ENCODE results near the gene CFHR5. TPM values are rescaled to one million over a fixed set of nuclear protein-coding genes. Genes with fewer than 3 reads are reported as not detected.
"Not testable (repeated sequence)": the region's sequence is repeated elsewhere in the genome, so short reads cannot be mapped to it uniquely, and the experiment has no call there.

The CFHR5 gene
- not detected for total RNA-seq

DNA sequence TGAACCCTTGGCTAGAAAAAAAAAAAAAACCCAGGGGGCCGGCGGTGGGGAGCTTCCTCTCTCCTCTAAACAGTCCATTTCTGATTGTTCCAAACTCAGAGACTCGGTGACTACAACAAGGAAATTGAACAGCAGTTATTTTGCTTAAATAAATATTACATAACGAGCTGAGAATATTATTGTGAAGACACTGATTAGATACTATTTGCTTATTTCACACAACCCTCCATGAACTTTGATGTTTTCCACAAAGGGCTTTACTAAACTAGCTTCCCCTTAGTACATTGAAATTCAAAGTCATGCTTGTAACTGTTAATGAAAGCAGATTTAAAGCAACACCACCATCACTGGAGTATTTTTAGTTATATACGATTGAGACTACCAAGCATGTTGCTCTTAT, at the start of gene CFHR5:
CFHR5 (plus strand) TSS at position 279 of the 400 bp plus-strand sequence; CDS start at position 388, 109 bp downstream.
- no peak for FAIRE-seq
- DNase-seq (ENCODE audit: low spot score in 2 of 2) = no peak

DNA sequence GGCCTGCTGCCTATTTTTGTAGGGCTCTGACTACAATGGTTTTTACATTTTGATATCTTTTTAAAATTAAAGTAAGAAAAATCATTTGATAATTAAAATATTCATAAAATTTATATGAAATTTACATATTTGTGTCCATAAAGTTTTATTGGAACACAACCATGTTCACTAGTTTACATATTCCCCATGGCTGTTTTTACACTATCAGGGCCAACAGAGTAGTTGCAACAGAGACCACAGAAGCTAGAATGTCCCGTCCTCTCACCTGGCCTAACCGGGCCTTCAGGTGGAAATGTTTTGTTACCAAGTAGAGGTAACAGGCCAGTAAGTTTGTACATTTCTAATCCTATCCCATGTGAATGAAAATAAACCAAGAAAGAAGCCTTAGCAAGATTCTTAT, 44.5 kb upstream of the CFHR5 start:
- DNase-seq (ENCODE audit: low spot score in 2 of 2); FAIRE-seq: not testable (repeated sequence)

DNA sequence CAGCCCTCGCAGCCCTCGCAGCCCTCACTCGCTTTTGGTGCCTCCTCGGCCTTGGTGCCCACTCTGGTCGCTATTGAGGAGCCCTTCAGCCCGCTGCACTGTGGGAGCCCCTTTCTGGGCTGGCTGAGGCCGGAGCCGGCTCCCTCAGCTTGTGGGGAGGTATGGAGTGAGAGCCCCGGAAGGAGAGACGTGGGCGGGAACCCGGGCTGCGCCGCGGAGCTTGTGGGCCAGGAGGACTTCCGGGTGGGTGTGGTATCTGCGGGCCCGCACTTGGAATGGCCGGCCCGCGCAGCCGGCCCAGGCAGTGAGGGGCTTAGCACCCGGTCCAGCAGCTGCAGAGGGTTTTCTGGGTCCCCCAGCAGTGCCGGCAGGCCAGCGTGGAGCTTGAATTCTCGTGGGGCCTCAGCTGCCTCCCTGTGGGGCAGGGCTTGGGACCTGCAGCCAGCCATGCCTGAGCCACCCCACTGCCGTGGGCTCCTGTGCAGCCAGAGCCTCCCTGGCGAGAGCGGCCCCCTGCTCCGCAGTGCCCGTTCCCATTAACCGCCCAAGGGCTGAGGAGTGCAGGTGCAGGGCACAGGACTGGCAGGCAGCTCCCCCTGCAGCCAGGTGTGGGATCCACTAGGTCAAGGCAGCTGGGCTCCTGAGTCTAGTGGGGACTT, 43.7 kb upstream of the CFHR5 start:
- no peak for FAIRE-seq
- no peak for DNase-seq (ENCODE audit: low spot score in 2 of 2)

DNA sequence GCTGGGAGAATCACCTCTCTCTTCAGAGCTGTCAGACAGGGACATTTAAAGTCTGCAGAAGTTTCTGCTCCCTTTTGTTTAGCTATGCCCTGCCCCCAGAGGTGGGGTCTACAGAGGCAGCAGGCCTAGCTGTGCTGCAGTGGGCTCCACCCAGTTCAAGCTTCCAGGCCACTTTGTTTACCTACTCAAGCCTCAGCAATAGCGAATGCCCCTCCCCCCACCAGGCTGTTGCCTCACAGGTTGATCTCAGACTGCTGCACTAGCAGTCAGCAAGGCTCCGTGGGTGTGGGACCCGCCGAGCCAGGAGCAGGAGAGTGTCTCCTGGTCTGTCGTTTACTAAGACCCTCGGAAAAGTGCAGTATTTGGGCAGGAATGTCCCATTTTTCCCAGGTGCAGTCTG, 35.9 kb upstream of the CFHR5 start:
- not testable (repeated sequence) for DNase-seq (ENCODE audit: low spot score in 2 of 2); FAIRE-seq

DNA sequence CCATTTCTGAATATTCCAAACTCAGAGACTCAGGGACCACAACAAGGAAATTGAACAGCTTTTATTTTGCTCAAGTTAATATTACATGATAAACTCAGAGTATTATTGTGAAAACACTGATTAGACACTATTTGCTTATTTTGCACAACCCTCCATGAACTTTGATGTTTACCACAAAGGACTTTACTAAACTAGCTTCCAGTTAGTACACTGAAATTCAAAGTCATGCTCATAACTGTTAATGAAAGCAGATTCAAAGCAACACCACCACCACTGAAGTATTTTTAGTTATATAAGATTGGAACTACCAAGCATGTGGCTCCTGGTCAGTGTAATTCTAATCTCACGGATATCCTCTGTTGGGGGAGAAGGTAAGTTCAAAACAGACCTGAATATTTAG, 33.8 kb upstream of the CFHR5 start, which contains the start of gene CFHR2:
CFHR2 (plus strand) TSS at position 171 of the 400 bp plus-strand sequence; CDS start at position 314, 143 bp downstream.
- not testable (repeated sequence) for FAIRE-seq; DNase-seq (ENCODE audit: low spot score in 2 of 2)

DNA sequence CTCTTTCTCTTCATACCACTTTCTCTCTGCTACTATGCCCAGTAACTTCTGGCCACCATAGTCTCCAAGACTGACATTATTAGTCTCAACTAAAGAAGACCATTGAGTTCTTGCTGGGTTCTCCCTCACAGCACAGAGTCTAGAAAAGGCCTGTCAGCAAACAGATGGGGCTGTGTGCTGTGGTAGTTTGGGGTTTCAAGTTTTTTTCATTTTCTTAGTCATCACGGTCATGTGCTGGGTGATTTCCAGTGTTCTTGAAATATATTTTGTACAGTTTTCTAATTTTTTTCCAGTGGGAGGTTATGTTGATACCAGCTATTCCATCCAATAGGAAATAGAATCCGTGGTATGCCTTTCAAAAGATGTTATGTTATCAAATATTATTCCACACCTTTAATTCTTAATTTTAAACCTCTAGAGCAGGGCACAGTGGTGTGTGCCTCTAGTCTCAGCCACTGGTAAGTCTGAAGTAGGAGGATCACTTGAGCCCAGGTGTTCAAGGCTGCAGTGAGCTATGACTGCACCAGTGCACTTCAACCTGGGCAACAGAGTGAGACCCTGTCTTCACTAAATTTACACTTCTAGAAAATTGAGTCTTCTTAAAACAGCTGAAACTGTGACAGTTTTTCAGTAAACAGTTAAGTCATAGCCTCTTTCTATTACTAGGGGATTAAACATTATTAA, 25.5 kb upstream of the CFHR5 start:
- FAIRE-seq = no peak

DNA sequence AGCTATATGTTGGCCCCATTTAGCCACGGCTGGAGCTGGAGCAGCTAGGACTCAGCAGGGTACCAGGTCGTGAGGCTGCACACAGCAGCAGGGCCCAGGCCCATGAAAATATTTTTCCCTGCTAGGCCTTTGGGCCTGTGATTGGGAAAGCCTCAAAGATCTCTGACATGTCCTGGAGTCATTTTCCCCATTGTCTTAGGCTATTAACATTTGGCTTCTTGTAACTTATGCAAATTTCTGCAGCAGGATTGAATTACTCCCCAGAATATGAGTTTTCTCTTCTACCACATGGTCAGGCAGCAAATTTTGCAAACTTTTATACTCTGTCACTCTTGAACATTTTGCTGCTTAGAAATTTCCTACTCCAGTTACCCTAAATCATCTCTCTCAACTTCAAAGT, 22.6 kb upstream of the CFHR5 start:
- no peak for DNase-seq (ENCODE audit: low spot score in 2 of 2)

More for the DNA sequence above, 25.5 kb upstream of the CFHR5 start:
- no peak for DNase-seq (ENCODE audit: low spot score in 2 of 2)

DNA sequence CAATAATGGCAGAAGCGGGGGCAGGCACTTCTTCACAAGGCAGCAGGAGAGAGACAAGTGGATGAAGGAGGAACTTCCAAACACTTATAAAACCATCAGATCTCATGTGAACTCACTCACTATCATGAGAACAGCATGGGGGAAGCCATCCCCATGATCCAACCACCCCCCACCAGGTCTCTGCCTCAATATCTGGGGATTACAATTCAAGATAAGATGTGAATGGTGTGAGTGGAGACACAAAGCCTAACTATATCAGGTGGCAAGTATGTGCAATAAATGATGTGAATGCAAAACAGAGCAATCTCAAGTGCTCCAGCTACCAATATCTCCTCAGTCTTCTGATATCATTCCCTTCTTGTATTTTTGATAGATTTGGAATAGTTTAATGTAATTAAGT, 21.4 kb upstream of the CFHR5 start:
- FAIRE-seq (no peak), DNase-seq (ENCODE audit: low spot score in 2 of 2) (no peak)

More for the DNA sequence above, 22.6 kb upstream of the CFHR5 start:
- no peak for FAIRE-seq

DNA sequence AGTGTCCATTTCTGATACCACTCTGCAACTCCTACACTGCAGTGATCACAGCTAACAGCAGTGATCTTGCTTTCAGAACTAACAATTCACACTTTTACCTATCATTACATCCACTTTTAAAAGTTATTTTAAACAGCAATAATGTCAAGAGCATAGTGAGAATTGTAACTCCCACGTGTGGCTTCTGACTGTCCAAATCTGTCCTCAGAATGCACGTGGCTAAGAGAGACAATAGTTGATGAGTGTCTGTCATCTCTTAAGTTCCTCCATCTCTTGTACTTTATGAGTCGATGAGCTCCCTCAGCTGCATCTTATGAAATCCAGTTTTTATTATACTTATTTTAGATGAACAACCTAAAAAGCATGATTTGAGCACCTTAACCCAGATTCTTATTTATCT, 16.5 kb upstream of the CFHR5 start:
- no peak for DNase-seq (ENCODE audit: low spot score in 2 of 2)
- no peak for FAIRE-seq

DNA sequence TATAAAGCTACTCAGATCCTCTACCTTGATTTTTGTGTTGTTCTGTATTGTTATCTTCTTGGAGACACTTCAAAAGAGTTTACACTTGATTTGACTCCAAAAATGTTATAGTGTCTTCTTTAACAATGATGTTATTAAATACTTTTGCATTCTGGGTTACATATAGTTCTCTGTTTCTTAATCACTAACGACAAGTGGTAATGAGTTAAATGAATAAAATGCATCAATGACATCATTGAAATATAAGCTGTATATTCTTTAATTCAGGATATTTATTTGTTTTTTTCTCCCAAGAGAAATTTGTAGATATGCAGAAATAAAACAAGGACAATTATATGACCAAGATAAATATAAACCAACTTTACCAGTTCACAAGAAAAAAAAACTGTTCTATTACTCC, 7.2 kb upstream of the CFHR5 start:
- FAIRE-seq (no peak), DNase-seq (ENCODE audit: low spot score in 2 of 2) (no peak)

DNA sequence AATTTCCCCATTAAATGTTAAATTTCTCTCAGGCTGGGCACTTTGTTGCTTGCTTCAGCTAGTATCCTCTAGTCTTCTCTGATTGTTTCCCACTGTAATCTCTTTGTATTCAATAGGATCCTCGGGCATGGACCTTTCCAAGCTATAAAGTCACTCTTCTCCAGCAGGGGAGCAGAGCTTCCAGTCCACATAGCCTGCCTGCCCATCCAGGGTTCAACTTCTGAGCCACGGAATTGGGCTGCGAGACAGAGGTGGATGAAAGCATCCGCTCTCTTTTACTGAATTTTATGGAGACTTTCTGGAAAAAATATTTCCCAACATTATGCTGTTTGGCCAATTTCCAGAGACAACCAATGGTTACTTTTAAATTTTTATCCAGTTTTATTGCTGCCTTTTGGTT, 1.1 kb upstream of the CFHR5 start:
- DNase-seq (ENCODE audit: low spot score in 2 of 2) = no peak
- no peak for FAIRE-seq

DNA sequence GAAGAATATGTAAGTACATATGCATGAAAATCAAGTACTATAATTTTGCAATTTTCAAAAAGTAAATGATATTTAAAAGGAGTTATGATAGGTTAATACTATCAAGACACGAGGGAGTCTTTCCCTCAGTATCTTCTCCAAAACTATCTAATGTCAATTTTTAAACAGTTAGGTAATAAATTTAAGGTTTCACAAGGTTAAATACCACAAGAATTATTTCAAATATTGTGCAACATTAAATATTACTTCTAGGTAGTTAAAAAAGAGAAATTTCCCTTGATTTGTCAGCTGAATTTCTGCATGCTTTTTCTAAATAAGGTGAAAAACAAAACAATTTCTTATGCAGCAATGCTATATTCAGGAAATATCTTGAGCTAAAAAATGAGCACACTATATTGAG, 3.5 kb downstream of the CFHR5 start:
- FAIRE-seq = no peak

DNA sequence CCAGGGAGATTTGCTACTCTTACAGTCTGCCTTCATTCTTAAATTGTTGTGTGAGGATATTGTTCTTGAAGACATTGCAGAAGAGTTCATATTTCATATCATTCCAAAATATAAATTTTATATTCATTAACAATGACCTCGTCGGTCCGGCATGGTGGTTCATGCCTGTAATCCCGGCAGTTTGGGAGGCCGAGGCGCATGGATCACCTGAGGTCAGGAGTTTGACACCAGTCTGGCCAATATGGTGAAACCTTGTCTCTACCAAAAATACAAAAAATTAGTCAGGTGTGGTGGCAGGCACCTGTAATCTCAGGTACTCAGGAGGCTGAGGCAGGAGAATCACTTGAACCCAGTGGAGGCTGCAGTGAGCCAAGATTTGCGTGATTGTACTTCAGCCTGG, 4.9 kb downstream of the CFHR5 start:
- not testable (repeated sequence) for FAIRE-seq

More for the DNA sequence above, 3.5 kb downstream of the CFHR5 start:
- no peak for DNase-seq (ENCODE audit: low spot score in 2 of 2)

DNA sequence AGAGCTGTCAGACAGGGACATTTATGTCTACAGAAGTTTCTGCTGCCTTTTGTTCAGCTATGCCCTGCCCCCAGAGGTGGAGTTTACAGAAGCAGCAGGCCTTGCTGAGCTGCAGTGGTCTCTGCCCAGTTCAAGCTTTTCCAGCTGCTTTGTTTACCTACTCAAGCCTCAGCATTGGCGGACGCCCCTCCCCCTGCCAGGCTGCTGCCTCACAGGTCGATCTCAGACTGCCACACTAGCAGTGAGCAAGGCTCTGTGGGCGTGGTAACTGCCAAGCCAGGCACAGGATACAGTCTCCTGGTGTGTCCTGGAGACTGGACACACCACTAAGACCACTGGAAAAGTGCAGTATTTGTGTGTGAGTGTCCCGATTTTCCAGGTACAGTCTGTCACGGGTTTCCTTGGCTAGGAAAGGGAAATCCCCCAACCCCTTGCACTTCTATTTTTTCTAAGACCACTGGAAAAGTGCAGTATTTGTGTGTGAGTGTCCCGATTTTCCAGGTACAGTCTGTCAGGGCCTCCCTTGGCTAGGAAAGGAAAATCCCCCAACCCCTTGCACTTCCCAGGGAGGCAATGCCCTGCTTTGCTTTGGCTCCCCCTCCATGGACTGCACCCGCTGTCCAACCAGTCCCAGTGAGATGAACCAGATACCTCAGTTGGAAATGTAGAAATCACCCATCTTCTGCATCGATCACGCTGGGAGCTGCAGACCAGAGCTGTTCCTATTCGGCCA, 14.7 kb downstream of the CFHR5 start:
- DNase-seq (ENCODE audit: low spot score in 2 of 2); FAIRE-seq: not testable (repeated sequence)

More for the DNA sequence above, 4.9 kb downstream of the CFHR5 start:
- not testable (repeated sequence) for DNase-seq (ENCODE audit: low spot score in 2 of 2)

DNA sequence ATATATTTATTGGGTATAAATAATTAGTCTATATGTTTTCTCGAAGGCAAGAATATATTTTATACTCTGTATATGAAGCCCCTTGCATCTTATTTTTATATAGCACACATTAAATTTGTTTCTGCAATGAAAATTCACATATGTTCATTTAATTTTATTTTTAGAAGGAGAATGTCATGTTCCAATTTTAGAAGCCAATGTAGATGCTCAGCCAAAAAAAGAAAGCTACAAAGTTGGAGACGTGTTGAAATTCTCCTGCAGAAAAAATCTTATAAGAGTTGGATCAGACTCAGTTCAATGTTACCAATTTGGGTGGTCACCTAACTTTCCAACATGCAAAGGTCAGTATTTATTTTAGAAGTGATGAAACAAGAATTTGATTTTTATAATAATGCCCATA, 16.6 kb downstream of the CFHR5 start:
- no peak for DNase-seq (ENCODE audit: low spot score in 2 of 2)
- FAIRE-seq = no peak

DNA sequence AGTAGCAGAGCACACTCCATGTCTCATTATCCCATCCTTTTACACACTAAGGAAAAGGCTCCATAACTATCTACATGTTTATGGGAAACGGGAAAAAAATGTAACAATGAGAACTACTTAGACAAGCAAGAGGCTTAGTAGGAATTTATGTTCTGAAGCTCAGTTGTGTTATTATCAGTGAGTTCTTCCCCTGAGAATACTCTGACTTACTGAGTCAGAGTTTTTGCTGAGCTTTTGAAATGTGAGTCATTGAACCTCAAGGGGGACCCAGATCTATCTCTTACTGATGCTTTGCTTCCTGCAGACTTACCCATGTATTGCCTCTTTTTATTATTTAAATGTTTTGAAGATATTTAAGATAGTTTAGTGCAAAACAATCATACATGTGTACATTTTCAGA, 20.1 kb downstream of the CFHR5 start:
- DNase-seq (ENCODE audit: low spot score in 2 of 2) = no peak
- no peak for FAIRE-seq

DNA sequence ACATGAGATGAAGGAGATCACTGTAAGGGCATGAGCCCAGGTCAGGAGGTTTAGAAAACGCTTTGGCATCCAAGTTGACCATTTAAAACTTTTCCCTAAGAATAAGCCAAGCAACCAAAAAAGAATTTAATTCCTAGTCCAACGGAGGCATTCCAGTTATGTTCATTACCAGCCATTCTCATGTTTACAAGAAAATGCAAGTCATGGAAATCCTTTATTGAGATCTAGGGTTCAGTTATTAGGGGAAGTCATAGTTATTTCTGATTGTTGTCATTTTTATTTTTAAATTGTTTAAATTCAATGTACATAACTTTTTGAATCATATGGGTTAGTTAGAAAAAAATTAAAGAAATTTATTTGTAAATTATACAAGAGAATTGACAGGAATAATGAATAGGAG, 24.5 kb downstream of the CFHR5 start:
- FAIRE-seq (no peak), DNase-seq (ENCODE audit: low spot score in 2 of 2) (no peak)

DNA sequence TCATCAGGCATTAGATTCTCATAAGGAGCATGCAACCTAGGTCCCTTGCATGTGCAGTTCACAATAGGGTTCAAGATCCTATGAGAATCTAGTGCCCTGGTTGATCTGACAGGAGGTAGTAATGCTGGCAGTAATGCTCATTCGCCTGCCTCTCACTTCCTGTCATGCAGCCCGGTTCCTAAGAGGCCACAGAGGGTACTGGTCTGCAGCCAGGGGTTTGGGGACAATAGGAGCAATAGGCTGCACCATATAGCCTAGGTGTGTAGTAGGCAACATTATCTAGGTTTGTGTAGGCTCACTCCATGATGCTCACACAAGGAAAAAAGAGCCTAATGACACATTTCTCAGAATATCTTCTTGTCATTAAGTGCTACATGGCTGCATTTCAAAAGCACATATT, 25.8 kb downstream of the CFHR5 start:
- FAIRE-seq (no peak), DNase-seq (ENCODE audit: low spot score in 2 of 2) (no peak)

DNA sequence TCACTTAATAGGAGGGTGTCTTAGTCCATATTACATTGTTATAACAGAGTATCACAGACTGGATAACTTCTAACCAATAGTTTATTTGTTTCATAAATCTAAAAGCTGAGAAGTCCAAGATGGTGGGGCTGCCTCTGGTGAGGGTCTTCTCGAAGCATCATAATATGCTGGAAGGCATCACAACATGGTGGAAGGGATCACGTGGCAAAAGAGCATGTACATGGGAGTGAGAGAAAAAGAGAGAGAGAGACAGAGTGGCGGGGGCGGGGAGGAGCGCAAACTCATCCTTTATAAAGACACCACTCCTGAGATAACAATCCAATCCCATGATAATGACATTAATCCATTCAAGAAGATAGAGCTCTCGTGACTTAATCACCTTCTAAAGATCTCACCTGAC, 31.5 kb downstream of the CFHR5 start:
- no peak for FAIRE-seq
- no peak for DNase-seq (ENCODE audit: low spot score in 2 of 2)

DNA sequence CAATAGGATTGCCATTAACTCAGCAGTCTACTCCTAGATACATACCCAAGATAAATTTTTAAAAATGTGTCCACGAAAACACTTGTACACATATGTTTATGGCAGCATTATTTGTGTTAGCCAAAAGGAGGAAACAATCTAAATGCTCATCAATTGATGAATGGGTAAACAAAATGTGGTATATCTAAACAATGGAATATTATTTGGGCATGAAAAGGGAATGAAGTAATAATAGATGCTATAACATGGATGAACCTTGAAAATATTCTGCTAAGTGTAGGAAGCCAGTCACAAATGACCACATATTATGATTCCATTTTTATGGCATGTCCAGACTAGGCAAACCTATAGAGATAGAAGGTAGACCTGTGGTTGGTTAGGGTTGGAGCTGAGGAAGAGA, 34.3 kb downstream of the CFHR5 start:
- no peak for DNase-seq (ENCODE audit: low spot score in 2 of 2)
- FAIRE-seq = no peak

DNA sequence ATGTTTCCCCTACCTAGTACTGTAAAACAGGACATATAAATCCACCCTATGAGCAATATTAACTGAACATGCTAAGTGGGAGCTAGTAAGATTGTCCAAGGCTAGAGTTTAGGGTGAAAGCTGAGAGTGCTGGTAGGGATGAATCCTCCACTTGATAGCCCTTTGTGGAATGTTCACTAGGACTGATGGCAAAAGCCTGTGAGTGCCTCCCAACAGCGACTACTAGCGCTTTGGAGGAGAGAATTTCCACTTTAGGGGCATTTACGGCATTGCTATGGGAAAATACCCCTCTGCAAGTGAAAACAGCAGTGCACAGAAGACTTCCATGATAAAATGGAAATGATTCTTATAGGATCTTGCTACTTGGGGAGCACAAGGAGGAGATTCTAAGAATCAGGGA, 35.9 kb downstream of the CFHR5 start:
- FAIRE-seq = no peak
- no peak for DNase-seq (ENCODE audit: low spot score in 2 of 2)
